Small intestine (tissue), 7 donors: ENCODE data around the gene TBC1D14. TPM values are rescaled to one million over a fixed set of nuclear protein-coding genes. Genes with fewer than 3 reads are reported as not detected.
"Not testable (repeated sequence)": the region's sequence is repeated elsewhere in the genome, so short reads cannot be mapped to it uniquely, and the experiment has no call there.

Source experiments
- DNase-seq, 2 donors: peaks; one replicate each; pipeline versions ENCODE4 v3.0.0 to v3.0.0-alpha.2; 2013
- FAIRE-seq: peaks from 2 replicates; lab custom pipeline; 2012; peaks lifted over from hg19 to GRCh38; lab: Jason Lieb, UNC
- H3K27ac ChIP-seq, 3 donors: one replicate each; pipeline ENCODE4 v1.5.1; 2013; ENCODE audit warnings: low read length in 2 of 3, mild to moderate bottlenecking in 2 of 3, control low read depth in 1 of 3, inconsistent platforms in 1 of 3, low read depth in 1 of 3, moderate library complexity in 1 of 3
- H3K27me3 ChIP-seq, 3 donors: one replicate each; pipeline ENCODE4 v1.6.1; 2013; ENCODE audit warnings: low read length in 3 of 3, inconsistent platforms in 1 of 3; ENCODE audit not compliant: control insufficient read depth in 3 of 3, insufficient read depth in 3 of 3
- H3K36me3 ChIP-seq, 3 donors: one replicate each; pipeline ENCODE4 v1.6.1; 2013; ENCODE audit warnings: low read length in 3 of 3, inconsistent platforms in 1 of 3, low read depth in 1 of 3, mild to moderate bottlenecking in 1 of 3, moderate library complexity in 1 of 3; ENCODE audit not compliant: control insufficient read depth in 3 of 3, insufficient read depth in 2 of 3
- H3K4me1 ChIP-seq, 3 donors: one replicate each; pipeline ENCODE4 v1.6.1; 2013; ENCODE audit warnings: low read length in 2 of 3, inconsistent platforms in 1 of 3, low read depth in 1 of 3, mild to moderate bottlenecking in 1 of 3, moderate library complexity in 1 of 3; ENCODE audit not compliant: control insufficient read depth in 3 of 3, insufficient read depth in 2 of 3
- H3K4me3 ChIP-seq, 3 donors: one replicate each; pipeline ENCODE4 v1.5.1; 2013; ENCODE audit warnings: low read length in 3 of 3, control low read depth in 1 of 3, inconsistent platforms in 1 of 3, low read depth in 1 of 3, mild to moderate bottlenecking in 1 of 3, moderate library complexity in 1 of 3
- H3K9me3 ChIP-seq, 2 donors: one replicate each; pipeline ENCODE4 v1.6.1; 2013; ENCODE audit warnings: low read depth in 1 of 2, low read length in 1 of 2; ENCODE audit not compliant: control insufficient read depth in 2 of 2, insufficient read depth in 1 of 2
- WGBS, 3 donors: extraction: QIAGEN DNeasy Blood & Tissue Kit; methylation state at CpG; one replicate each; pipeline ENCODE4 v1.1.7; 2013; 5-methylcytosine and 5-hydroxymethylcytosine counted together
- polyA plus RNA-seq, 4 donors: library from polyadenylated mRNA; stranded (reverse) in 3 of 4; unstranded in 1 of 4; fragments of 200-250 nt in 3 of 4; fragments of 120-200 nt in 1 of 4; gene quantifications; one replicate each; pipeline versions ENCODE4 v1.2.1 to v1.2.3, GENCODE V29; 2013
- donor health status: healthy with polysubstance abuse.
- donor health status: control.
- donor health status: control.
- donor health status: Bipolar disorder and iron deficiency.
- donor health status: healthy.

Gene TBC1D14
- polyA plus RNA-seq, 4 donors, result 16.8 to 57.8 (median 25.2) TPM

DNA sequence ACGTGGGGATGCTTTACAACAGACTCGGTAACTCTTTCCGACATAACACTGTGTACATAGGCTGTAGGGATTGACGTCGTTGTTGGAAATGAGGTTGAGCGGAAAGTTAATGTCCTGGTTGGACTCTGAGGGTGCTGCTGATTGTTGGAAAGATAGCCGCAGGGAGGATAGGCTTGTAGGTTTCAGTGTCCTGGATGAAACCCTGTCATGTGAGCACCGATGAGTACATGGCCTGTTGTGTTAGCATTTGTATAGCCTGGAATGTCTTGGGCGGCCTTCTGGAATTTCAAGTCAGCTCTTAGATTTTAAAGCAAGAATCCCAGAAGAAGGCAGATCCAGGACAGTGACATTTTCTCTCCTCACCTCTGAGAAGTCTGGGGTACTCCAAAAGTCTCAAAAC, 63.3 kb downstream of the TBC1D14 start:
- Histone ChIP-seq H3K36me3 (peaks cover 0 to 32% (median 5%) of the 10 kb centered on the region in 3 donors), H3K4me3 (no peak overlapping the region), H3K9me3 (no peaks in the 10 kb centered on the region), H3K4me1 (peaks cover 0 to 25% (median 0%) of the 10 kb centered on the region in 3 donors), H3K27ac (no peak overlapping the region), H3K27me3 (no peaks in the 10 kb centered on the region)
- no peak for DNase-seq
- FAIRE-seq, result no peak
- 91 to 97% (median 93%) methylated on average over 9 of the region's 9 CpGs for WGBS, 3 donors

DNA sequence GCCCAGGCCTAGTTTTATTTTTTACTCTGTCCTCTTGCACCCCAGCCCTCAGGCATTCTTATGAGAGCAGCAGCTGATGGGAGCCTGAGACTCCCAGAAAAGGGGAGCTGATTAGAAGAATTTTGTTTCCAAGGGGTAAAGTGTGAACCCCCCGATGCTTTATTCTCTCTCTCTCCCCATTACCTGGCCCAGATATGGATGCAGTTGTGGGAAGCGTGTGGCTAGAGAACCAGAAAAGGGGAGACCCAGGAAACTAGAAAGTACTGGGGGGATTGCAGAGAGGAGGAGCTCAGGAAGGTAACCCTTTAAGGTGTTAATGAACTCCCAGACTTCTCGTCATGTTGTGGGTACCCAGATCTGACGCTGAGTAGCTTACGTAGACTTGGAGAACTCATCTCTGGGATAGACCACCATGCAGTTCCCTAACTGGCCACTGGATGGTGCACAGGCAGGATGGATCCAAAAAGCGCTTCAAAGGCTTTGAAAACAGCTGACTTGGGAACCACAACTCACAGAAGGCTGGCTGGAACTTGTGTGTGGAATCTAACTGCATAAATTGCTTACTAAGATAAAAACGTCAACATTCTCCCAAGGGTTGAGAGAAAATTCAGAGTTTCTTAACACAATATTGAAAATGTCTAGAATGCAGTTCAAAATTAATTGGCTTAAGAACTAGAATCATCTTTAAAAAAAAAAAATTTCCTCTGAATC, 64.7 kb downstream of the TBC1D14 start:
- H3K27ac ChIP-seq, result no peak overlapping the region
- no peak overlapping the region for H3K4me3 ChIP-seq
- no peaks in the 10 kb centered on the region for H3K27me3 ChIP-seq
- H3K9me3 ChIP-seq, result no peaks in the 10 kb centered on the region
- FAIRE-seq (peak; percentile 64), DNase-seq (peak; percentile 80 to 92)
- peaks cover 0 to 20% (median 0%) of the 10 kb centered on the region in 3 donors for H3K36me3 ChIP-seq
- 27 to 29% (median 28%) methylated on average over 7 of the region's 7 CpGs for WGBS, 3 donors
- H3K4me1 ChIP-seq, result peaks cover 0 to 24% (median 0%) of the 10 kb centered on the region in 3 donors

DNA sequence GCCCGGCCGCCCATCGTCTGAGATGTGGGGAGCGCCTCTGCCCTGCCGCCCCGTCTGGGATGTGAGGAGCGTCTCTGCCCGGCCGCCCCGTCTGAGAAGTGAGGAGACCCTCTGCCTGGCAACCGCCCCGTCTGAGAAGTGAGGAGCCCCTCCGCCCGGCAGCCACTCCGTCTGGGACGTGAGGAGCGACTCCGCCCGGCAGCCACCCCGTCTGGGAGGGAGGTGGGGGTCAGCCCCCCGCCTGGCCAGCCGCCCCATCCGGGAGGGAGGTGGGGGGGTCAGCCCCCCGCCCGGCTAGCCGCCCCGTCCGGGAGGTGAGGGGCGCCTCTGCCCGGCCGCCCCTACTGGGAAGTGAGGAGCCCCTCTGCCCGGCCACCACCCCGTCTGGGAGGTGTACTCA, 68.2 kb downstream of the TBC1D14 start:
- not testable (repeated sequence) for DNase-seq, FAIRE-seq, H3K4me3 ChIP-seq, H3K9me3 ChIP-seq, H3K27me3 ChIP-seq, H3K27ac ChIP-seq, H3K36me3 ChIP-seq, H3K4me1 ChIP-seq
- 94 to 96% (median 96%) methylated on average over 7 to 22 of the region's 33 CpGs for WGBS, 3 donors

DNA sequence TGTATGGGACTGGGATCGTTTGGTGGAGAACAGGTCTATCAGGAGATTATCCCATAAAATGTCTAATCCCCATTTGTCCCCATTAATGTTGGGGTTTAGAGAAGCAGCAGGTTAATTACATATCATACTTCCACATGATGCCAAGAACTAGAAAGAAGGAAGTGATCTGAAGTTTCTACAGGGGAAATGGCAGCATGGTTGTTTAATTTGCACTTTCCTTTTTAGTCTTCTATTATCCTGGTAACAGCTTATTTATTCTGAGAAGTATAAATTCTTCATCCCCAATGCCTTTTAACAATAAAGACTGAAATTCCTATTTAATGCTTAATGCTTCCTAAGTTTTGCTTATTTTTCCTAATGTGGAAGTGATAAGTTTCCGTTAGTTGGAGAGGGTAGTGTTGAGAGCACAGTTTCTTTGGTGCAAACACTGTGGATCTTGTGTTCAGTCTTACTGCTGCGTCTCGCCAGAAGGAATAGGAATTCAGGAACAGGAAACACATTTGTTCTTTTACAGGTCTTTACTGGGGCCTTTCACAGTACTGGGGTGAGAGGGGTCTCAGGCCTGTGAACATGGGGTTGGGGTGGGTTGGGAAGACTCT, 74.0 kb downstream of the TBC1D14 start:
- H3K9me3 ChIP-seq, result no peaks in the 10 kb centered on the region
- 73 to 78% (median 77%) methylated on average over 4 of the region's 4 CpGs for whole genome bisulfite sequencing, 3 donors
- H3K36me3 ChIP-seq, result peaks cover 0 to 4% (median 0%) of the 10 kb centered on the region in 3 donors
- no peak for FAIRE-seq
- no peak for DNase-seq
- H3K4me3 ChIP-seq, result no peak overlapping the region
- no peak overlapping the region for H3K27ac ChIP-seq
- H3K27me3 ChIP-seq, result no peaks in the 10 kb centered on the region
- peaks cover 0 to 35% (median 7%) of the 10 kb centered on the region in 3 donors for H3K4me1 ChIP-seq

DNA sequence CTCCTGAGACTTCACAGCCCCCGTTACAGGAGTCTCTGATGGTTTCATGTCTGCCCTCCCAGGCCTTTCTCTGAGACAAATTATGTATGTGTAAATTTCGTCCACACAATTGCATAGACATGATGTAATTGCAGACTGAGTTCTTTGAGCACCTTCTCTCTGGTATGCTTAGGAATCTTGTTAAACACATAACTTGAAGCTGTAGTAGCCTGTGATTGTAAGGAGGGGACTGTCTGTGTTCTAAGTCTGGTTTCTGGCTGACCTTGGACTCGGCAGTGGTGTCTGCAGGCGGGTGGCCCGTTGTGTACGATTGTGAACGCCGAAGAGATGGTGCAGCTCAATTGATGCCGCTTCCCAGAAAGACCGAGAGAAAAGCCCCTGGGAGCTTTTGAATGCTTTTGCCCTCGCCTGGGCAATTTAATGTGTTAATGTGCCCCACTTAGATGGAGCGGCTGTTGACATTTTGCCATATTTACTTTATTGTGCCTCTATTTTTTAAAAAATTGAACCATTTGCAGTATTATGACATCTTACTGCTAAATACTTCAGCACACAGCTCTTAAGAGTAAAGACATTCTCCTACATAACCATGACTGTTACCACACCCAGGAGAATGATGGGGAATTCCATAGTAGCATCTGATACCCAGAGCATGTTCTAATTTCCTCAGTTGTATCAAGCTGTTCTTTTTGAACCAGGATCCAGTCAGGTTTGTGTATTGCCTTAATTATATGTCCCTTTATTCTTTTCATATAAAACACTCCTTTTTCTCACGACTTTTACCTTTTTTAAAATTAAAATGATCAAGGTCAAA, 75.2 kb downstream of the TBC1D14 start:
- Histone ChIP-seq H3K4me3 (no peak overlapping the region), H3K4me1 (peaks cover 0 to 35% (median 7%) of the 10 kb centered on the region in 3 donors), H3K27me3 (no peaks in the 10 kb centered on the region), H3K27ac (no peak overlapping the region), H3K9me3 (no peaks in the 10 kb centered on the region), H3K36me3 (peaks cover 0 to 12% (median 0%) of the 10 kb centered on the region in 3 donors)
- FAIRE-seq (no peak), DNase-seq (peak; percentile 16 to 38)
- WGBS, 3 donors, result 60 to 79% (median 75%) methylated on average over 13 of the region's 13 CpGs

DNA sequence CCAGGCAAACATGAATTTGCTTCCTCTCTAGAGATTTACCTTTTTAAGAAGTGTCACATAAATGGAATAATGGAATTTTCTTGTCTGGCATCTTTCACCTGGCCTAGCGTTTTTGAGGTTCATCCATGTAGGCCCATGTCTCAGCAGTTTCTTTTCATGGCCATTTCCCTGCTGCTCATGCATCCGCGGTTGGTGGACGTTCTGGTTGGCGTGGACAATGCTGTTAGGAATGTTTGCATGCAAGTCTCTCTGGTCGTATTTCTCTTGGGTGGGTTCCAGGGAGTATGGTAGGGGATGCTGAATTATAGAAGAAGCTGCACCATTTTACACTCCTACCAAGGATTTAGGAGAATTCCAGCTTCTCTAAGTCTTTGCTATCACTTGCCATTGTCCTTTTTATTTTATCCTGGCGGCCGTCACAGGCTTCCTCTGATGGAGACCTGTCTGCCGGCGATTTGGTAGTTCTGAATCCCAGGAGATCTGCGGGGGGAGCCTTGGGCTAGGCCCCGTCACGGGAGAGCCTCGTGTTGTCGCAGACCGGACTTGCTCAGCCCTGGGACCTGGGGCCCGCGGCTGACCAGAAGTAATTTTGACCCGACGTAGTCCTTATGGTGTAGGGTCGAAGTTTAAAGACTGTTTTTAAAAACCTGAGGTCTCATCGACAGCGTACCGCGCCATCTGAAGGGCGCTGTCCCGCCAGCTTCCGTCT, 76.6 kb downstream of the TBC1D14 start:
- FAIRE-seq, result no peak
- Histone ChIP-seq H3K36me3 (peaks cover 0 to 20% (median 3%) of the 10 kb centered on the region in 3 donors), H3K27ac (peak overlapping the region; percentile 81 to 99 (median 95)), H3K9me3 (no peaks in the 10 kb centered on the region), H3K4me1 (peaks cover 0 to 35% (median 7%) of the 10 kb centered on the region in 3 donors), H3K4me3 (peak overlapping the region; percentile 52 to 82 (median 59)), H3K27me3 (no peaks in the 10 kb centered on the region)
- no peak for DNase-seq
- 2 to 5% (median 4%) methylated on average over 28 of the region's 28 CpGs for WGBS, 3 donors

DNA sequence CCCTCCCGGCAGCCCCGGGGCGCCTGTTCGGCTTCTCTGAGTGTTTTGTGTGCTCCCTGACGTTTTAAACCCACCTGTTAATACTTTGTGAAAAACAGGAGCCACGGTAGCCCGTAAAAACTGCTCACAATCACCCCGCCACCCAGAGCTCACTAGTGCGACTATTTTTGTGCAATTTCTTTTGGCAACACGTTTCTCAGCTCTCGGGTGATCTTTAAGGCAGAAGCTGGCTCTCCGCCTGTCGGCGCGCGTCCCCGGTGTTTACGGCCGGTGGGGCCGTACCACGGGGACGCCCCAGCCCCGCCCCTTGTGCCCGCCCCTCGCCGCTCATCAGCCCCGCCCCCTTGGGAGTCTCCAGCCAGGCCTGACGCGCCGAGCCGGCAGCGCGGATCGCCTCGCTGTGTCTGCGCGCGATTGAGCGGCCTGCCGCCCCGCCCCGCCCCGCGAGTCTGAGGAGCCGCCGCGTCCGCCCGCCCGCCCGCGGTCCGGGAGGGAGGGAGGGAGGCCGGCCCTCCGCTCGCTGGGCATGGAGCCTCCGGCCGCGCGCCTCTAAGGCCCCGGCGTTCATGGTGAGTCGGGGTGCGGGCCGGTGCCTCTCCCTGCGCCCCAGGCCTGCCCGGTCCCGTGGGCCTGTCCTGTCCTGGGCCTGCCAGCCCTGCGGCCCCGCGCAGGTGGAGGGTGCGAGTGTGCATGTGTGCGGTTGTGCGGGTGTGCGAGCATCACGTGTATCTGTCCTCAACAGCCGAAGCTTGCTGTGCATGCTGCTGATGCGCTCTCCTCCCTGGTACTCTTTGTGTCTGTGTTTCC, 77.4 kb downstream of the TBC1D14 start:
- H3K4me3 ChIP-seq, result peak overlapping the region; percentile 67 to 90 (median 82)
- no peaks in the 10 kb centered on the region for H3K27me3 ChIP-seq
- H3K36me3 ChIP-seq, result peaks cover 0 to 27% (median 3%) of the 10 kb centered on the region in 3 donors
- FAIRE-seq (no peak), DNase-seq (peak; percentile 95 to 97)
- H3K4me1 ChIP-seq, result peaks cover 0 to 40% (median 7%) of the 10 kb centered on the region in 3 donors
- 0 to 1% (median 0%) methylated on average over 55 to 78 of the region's 78 CpGs for WGBS, 3 donors
- H3K27ac ChIP-seq, result peak overlapping the region; percentile 81 to 99 (median 95)
- H3K9me3 ChIP-seq, result no peaks in the 10 kb centered on the region
